HL-60/S4 treated with retinoic acid at 250 ng/mL for 4 days and 3 days (cell line): ENCODE measurements around the gene RTRAF.

Experiments used
- in situ Hi-C: fragments of 300-500 bp; cut with MboI; formaldehyde crosslinking; loops from 2 replicates; pipeline ENCODE4 v1.7.0; 2022; ENCODE audit warnings: low sequenced_read_pairs

Gene RTRAF

DNA sequence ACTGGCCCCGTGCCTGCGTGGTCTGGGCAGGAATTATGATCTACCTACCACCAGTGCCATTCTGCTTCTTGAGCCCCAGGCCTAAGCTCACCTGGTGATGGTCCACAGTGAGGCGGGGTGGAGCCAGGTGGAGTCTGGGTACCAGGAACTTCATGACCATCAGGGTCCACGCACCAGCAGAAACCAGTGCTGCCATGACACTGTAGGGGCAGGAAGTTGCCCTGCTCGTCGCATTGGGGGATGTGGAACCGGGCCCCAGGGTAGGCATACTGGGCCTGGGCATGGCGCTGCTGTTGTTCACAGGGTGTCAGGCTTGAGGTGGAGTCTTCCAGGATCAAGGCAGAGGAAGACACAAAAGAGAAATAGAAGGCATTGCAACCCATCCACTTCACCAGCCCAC lies 29.6 kb downstream of the RTRAF start:
- in situ Hi-C loops = loop anchor here (25.0 kb wide), 1 partner anchor 468 kb away; no protein-coding TSS in a partner anchor

DNA sequence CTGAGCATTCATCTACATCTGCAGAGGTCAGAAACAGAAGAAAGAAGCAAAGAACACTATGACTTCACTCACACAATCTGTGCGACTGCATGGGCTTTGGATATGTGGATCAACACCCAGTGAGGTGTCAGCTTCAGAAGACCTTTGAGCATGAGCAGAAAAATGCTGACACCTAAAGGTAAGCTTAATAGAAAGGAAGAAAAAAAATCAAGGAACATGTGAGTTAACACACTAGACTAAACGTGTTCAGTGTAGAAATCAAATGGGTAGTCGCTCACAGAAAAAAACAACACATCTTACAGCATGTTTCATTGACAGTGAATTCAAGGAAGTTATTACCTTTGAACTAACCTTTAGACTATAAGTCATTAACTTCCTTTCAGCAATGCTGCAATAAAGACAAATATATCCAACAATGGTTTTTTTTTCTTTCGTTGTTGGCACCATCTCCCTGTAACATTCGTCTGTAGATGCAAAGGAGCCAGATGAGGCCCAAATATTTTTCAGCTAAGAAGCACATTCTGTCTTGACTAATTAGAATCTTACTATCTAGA lies 30.9 kb downstream of the RTRAF start:
- in situ Hi-C loops = loop anchor here (25.0 kb wide), 1 partner anchor 467 kb away; no protein-coding TSS in a partner anchor

DNA sequence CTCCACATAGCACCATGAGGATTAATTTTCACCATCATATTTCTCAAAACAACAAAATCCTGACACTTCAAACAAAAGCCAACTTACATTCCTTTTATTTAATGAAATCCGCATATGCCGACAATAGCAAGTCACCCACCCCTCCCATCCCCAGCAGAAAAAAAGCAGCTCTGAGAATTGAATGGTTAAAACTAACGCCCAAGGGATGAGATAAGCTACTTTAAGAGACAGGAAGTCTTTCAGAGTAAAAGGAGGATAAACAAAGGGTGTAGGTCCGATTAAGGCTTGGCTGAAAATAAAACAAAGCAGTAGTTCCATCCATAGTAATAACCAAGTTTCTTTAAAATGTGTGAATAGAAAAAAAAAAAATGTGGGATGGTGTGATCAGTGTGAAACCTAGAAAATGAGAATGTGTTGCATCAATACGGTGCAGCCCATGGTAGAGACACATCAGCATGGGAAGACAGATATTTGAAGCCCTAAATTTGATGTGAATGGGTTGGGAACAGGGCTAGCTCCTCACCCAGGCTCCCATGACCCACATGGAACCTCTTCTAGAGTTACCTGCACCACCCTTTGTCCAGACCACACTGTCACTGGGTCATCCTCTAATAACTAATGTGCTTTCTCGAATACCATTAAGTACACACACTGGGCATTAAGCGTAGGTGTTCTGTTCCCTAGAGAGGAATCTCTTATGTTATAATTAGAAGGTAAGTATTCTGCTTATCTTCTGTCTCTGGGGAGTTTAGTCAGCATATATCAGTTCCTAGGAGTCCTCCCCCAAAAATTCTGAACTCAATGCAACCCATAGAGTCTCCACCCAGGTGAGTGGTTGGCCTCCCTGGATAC lies 31.7 kb downstream of the RTRAF start:
- in situ Hi-C loops = loop anchor here (25.0 kb wide), 1 partner anchor 466 kb away; no protein-coding TSS in a partner anchor

DNA sequence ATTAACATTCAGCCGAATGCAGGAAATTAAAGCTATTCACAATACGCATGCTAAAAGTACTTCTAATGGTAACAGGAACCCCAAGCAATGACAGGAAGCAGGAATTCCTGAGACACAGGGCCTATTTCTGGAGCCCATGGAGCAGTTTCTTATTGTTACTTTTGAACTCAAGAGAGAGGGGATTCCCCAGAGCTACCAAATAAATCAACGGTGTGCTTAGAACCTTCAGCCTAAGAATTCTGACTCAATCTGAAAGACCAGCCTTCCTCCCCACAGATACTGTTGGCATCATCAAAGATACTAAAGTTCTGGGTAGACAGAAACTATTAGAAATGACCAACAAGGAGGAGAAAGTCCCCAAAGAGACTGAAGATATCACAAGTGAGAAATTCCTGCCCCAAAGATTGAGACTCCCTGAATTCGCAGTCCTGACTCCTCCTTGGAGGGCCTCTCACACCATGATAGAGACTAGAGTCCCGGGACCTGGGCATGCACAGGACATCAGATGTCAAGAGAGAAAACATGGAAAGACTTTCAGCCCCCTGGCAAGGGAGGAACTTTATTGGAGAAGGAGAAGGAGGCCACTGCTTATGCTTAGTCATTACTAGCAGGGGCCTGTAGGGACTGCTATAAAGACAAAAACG lies 32.7 kb downstream of the RTRAF start:
- in situ Hi-C loops = loop anchor here (25.0 kb wide), 1 partner anchor 465 kb away; no protein-coding TSS in a partner anchor

DNA sequence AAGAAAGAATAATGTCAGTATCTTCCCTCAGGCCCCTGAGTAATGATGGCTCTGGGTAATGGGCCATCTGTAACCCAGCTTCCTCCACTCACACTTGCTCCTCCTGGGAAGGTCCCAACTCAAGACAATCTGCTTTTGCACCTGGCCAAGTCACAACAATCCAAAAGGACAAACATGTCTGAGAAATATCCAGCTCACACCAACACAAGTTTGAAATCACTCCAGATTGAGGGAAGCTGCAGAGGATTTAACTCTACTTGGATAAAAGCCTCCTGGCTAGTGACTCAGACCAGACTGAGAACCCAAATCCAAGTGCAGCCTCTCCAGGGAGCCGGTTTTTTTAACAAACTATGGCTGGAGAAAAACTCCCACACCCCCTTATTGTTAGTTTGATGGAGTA lies 34.2 kb downstream of the RTRAF start:
- in situ Hi-C loops = loop anchor here (25.0 kb wide), 1 partner anchor 464 kb away; no protein-coding TSS in a partner anchor

DNA sequence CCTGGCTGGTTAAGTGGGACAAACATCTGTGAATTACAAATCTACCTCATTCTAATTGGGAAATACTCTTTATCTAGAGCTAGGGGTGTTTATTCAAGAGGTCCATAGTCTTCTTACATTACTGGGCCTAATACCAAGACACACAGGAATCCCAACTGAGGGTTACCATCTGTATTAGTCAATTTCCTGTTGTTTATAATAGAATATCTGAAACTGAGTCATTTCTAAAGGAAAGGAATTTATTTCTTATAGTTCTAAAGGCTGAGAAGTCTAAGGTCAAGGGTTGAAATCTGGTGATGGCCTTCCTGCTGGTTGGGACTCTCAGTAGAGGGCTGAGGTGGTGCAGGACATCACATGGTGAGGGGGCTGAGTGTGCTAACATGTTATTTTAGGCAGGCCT lies 36.0 kb downstream of the RTRAF start:
- in situ Hi-C loops = no loop called here

DNA sequence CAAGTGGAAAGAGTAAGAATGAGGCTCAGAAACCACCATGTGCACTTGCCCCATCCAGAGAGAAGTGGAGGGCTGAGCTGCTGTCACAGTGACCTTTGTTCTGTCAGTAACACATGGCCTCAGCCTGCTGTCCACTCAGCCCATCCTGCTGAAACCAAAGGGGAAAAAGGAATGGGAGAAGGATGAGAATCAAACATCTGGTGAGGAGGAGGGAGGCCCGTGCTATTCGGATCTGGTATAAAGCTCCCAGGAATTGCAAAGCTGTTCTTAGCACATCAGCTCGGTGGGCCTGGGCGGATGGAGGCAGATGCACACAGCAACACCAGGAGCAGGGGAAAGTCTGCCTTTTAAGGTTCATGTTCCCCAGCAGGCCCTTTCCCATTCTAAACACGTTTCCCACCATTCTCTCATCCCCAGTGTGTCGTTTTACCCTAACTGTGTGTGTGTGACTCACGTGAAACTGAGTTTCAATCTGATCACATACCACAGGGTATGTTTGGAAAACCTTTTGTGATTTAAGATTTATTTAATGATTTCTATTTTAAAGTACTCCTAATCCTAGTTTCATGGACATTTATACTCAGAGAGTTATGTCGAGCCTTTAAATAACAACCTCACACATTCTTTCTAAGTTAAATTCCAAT lies 36.8 kb downstream of the RTRAF start:
- in situ Hi-C loops = no loop called here

DNA sequence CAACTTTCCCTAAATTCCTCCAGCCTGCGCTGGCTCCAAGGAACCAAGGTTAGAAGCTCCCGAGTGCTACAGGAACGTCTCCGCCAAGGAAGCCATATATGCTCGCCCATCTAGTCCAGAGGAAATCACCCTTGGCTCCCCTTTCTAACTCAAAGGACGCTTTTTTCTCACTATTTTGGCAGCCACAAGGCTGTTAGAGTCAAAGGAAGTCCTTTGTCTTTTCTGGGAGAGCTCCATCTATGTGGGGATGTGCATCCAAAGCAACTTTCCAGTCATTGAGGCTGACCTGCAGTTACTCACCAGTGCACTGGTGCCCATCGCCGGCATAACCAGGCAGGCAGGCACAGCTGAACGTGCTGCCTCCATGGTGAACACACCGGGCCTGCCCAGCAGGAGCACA lies 37.6 kb downstream of the RTRAF start:
- in situ Hi-C loops = no loop called here

DNA sequence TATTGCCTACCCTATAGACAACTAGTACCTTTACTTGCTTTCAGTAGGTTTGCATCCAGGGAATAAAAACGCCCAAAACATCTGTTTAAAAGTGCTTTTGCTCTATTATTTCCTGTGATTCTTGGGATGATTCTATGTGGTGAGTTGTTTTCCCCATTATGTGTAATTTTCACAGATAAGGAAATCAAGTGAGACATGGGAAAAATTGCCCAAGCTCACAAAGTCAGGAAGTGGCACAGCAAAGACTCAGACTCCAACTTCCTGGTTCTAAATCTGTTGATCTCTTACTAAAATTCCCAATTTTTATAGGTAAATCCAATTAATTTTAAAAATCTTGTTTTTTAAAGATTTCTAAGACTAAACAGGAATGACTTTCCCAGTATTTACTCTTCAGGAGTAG lies 40.5 kb downstream of the RTRAF start:
- in situ Hi-C loops = no loop called here

DNA sequence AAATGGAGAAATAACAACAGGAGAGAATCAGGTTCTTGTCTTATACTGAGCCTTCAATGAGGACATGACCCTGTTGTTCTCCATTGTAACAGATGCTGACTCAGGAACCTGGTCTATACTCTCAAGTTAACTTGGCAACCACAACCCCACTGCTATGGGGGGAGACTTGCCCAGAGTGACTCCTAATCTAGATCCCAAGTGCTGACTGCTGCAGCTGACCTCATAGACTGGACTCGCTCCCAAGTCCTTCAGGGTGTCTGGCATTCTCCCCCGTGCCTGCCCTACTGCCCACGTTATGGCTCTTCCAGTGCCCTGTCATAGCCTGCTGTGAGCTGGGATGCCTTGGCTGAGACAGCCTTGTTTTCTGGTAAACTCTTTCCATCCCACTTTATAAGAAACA lies 42.4 kb downstream of the RTRAF start:
- in situ Hi-C loops = no loop called here

DNA sequence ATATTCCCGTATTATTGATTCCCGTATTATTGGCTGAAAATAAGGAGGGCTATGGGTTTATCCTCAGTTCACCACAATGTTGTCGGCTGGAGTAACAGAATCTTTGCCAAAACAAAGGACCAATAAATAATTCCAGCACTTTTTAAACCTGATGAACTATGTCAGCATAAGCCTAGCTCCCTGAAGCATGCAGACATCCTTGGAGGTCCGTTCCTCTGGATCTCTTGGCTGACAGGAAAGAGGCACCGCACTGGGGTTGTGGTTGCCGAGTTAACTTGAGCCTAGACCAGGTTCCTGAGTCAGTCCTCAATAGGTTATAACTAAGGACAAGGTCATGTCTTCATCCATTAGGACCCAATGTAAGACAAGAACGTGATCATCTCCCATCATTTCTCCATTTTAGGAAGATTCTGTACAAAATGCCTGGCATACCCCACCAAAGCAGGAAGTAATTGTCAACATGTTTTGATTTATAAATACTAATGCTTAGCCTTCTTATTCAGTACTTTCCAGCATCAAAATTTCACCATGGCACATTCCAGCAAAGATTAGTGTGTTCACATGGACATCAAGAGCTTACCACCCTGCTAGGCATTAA lies 43.0 kb downstream of the RTRAF start:
- in situ Hi-C loops = no loop called here

DNA sequence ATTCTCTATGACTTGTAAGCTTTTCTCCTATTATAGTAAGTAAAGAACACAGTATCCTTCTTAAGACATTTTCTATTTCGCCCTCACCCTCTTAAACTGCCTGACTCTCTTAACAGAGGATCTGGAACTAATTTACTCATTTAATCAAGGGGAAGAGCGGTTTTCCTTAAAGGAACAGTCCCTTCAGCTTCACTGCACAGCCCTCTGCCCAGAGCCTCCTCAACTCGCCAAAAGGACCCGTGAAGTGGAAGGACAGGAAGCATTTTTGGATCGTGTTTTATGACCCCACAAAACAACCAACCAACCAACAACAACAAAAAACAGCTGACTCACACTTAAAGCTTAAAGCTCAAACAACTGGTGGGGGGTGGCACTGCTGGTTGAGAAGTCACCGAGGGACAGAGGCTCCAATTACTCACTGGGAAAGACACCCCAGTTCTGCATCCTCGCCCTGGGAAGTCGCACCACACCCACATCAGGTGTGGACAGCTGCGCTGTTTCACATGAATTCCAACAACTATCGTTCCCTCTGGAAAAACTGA lies 43.8 kb downstream of the RTRAF start:
- in situ Hi-C loops = no loop called here

DNA sequence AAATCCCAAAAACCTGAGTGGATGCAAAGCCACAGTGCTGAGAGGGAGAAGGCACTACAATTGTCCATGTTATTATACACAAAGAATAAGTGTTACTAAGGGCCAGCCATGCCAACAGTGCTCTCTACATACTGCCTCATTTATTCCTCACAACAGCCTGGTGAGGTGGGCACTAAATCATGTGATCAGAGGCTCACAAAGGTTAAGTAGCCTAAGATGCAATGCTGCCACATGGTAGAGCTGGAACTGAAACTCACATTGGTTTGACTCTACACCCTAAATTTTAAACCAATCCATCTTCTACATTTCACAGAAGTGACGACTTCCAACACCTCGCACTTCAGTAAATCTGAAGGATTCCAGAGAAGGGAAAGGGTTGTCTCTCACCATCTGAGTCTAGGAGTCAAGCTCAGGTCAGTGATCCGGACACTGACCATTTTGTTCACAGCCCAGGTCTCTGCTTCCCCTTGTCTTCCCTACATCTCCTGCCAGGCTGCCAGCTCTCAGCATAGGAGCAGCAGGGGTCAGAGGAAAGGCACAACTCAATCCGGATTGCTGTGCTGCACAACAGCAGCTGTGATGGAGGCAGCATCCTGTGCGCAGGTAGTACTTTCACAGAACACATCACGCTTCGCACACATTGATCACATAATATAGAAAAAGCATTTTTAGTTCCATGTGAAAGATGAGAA lies 49.9 kb downstream of the RTRAF start:
- in situ Hi-C loops = no loop called here

DNA sequence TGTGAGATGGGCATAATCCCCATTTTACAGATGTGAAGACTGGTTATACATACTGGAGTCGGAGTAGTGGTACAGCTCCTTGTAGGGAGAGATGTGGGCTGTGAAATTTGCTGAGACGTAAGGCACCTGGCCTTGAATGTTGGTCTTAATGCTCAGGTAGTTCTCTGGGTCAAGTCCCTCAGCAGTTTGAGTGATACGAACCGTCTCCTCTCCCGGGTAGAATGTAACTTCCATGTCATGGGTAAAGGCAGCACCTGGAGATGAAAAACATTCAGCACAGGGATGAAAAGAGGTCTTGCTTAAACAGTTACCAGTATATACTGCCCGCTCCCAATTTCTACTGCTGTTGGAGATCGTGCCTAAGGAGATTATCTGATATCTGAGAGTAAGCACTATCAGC lies 51.3 kb downstream of the RTRAF start:
- in situ Hi-C loops = no loop called here

DNA sequence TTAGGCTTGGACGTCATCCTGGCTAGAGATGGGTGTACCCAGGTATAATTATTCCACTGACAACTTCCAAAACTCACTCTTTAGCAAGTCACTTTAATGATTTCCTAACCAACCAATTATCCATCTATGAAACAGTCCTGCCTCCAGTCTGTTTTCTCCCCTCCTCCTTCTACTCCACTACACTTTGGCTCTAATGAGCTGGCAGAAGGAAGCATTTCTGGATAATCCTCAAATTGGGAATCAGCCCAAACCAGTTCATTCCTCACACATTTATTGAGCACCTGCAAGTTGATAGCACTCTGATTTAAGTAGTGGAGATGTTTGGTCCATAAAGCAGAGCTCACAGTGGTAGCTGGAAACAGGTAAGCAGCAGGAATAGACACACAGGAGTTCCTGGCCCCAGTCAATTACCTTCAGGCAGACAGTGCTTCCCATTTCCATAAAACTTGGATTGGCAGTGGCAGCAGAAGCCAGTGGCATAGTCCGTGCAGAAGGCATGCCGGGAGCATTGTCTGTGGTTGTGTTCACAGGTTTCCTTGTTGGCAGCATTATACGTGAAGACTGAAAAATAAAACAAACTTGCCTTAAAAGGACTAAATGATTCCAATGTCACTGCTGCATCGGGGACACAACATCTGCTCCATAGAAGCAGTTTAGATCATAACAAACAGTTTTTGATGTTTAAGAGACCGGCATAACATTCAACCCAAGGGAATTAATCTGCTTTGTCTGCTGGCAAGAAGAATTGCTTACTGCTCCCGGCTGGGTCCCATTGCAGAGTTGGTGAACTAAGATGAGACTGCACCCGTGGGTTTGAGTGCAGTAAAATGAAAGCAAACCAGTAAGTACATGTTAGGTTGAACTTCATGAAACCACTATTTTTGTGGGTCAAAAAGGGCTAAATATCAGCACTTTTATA lies 53.3 kb downstream of the RTRAF start:
- in situ Hi-C loops = no loop called here

DNA sequence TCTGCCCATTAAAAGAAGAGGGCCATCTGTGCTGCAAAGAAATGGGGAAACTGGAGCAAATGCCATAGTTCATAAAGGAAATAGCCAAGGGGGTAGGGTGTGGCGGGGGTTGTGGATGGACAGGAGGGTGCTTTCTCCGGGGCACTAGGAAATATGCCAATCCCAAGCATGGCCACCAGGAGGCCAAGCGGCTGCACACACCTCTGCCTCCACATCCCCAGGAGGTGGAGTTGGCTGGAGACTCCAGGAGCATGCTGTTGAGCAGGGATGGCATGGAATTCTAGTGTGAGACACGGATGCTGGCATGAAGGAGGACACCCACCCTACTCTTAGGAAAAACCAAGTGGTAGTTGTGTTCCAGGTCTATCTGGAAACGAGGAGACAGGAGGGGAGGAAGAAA lies 54.3 kb downstream of the RTRAF start:
- in situ Hi-C loops = no loop called here

DNA sequence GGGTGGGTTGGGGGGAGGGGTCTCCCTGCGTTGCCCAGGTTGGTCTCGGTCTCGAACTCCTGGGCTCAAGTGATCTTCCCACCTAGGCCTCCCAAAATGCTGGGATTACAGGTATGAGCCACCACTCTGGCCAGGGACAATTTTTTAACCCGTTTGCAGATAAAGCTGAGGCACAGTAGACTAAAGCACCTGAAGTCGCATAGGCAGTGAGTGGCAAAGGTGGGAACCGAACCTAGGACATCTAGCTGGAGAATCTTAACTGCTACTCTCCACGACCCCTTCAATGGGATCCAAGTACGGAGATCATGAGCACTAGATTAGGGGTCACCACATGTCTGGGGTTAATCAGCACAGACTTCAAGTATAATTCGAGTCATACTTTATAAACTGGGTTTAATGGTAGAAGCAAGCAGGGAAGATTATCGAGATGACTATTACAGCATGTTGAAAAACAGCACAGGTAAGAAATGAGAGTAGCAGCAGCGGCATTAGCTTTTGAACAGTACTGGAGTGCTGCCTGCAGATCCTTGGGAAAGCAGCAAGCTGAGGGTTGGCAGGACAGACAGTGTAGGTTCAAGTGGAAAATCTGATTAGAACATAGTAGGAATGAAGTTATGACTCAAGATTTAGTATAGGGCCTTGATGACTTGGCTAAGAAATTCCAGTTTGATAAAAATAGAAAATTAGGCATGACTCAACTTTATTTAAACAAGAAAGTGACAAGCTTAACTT lies 55.6 kb downstream of the RTRAF start:
- in situ Hi-C loops = no loop called here

DNA sequence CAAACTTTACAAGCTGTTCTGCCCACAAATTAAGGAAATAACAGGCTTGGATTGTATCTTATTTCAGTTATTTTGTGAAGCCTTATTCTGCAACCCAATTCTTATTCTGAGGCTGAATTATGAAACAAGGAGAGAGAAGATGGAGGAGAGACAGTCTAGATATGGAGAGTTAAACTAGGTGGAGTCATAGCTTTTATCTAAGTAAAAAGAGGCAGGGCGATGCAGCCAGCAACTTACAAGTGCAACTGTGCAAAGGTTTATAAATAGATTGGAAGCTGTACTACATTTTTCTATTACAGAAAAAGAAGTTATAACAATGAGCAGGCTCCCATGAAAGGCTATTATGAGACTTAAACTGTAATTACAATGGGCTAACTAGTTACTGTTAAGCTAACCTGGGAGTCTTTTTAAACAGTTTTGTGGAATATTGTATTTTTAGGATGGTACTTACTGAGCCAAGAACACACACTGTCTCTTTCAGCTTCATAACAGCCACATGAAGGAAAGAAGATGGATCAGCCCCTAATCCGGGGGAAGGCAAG lies 57.1 kb downstream of the RTRAF start:
- in situ Hi-C loops = no loop called here
